Ammon's horn (tissue), 1 donor: ENCODE data around the gene COQ8B.

ENCODE experiments used
- DNase-seq: peaks from one replicate; pipeline ENCODE4 v3.0.0-alpha.2; 2016; ENCODE audit warnings: low spot score

COQ8B gene

GRCh38 chr19:40690693-40691420, 25.8 kb downstream of the COQ8B start:
- DNase-seq, result peak; percentile 94

DNA sequence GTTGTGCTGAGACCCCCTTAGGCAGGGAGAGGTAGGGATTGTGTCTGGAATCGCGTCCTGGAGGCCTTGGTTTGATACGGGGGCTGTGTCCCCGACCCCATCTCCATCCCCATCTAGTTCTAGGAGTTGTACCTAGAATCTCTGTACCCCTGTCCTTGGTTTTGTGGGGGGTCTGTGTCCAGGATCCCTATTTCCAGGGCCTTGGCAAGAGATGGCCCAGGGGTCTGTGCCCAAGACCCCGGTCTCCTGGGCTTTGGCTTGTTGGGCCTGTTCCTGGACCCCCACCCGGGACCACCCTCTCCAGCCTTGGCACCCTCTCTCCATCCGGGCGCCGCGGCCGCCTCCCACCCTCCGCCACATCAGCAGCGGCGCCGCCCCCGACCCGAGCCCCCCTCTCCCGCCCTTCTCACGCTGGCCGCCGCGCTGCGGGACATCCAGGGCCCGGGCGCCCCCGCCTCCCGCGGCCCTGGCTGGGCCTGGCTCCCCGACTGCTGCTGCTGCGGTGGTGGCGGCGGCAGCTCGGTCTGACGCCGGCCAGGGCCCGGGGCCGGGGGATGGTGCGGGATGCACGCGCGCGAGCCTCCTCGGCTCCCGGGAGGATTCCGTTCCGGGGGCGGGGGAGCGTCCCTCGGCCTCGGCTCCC, 26.5 kb downstream of the COQ8B start, which contains the start of gene NUMBL:
Gene NUMBL (minus strand): TSS at position 602 of the 643 bp plus-strand sequence. CDS start 168 bp downstream, at position 434.
- DNase-seq, result no peak

GRCh38 chr19:40689339-40690049, 27.2 kb downstream of the COQ8B start:
- no peak for DNase-seq

GRCh38 chr19:40688987-40689338, 27.7 kb downstream of the COQ8B start:
- DNase-seq, result no peak

DNA sequence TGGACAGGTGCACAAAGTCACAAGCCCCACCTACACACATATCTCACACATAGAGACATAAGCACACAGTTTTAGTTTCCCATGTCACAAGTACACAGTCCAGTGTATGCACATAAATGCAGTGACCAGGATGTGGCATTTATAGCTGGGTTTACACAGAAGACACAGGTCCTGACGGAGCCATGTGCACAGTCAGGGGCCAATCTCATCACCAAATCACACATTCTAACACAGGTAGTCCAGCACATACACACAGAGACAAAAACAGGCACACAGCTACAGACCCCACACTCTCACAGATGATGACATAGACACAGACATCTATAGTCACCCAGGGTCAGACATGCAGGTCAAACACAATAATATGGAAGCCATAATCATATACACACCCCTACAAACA, 28.4 kb downstream of the COQ8B start:
- no peak for DNase-seq

GRCh38 chr19:40687525-40688016, 29.1 kb downstream of the COQ8B start:
- DNase-seq, result no peak

DNA sequence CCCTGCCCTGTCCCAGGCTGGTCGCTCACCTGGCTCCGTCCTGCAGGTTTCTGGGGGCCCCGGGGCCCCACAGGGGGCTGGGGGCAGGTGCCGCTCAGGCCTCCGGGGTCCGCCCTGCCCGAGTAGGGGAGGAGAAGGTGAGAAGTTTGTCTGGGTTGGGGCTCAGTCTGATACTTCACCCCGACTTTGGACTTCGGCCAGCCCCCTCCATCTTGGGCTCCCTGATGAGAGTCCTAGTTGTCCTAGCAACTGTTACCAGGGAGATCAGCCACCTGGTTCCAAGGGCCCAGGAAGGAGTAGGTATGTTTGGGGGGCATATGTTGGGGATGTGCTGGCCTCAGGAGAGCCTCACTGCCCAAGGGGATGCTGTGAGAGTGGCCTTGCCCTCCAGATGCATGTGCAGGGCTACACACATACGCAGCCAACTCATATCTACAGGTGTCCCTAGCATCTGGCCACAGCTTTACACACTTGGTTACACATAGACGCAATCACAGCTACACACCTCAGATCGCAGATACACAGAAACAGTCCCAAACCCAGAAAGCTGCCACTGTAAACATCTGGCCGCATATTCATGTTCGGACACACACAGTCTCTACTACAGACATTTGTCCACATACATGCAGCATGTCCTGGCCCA, 29.7 kb downstream of the COQ8B start:
- no peak for DNase-seq

GRCh38 chr19:40685563-40685962, 31.1 kb downstream of the COQ8B start:
- no peak for DNase-seq

DNA sequence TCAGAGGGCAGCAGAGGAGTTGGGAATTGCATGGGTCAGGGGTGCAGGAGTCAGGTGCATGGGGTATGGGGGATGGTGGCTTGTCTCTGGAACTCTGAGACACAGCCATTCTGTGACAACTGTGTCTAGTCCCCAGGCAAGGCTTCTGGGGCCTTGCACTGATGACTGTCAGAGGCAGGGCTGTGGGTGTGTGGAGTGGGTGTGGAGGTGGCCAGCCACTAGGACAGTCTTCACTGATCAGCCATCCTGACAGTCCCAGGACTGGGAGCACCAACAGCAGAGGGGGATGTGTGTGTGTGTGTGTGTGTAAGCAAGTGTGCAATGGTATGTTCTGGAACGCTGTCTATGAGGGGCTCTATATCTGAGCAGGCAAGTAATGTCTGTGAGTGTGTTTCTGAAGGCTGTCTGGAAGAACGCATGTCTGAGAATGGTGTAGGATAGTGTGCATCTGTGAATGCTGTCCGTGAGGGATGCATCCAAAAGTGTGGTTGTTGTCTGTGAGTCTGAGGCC, 31.6 kb downstream of the COQ8B start:
- DNase-seq, result no peak

DNA sequence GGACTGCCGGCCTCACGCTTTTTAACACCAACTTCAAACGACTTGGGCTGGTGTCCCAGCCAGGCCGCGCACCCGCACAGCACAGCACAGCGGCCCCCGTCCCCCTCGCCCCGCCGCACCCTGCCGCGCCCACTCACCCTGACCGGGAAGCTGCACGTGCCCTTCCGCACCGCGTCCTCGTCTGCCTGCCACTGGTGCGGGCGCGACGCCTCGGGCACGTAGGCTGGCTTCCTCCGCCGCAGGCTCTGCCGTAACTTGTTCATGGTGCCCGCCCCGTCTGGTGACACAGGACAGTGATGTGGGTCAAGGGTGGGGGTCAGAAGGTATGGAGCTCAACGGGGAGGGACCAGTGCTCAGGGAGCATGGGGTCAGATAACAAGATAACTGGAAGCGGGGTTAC, 32.4 kb downstream of the COQ8B start:
- no peak for DNase-seq

DNA sequence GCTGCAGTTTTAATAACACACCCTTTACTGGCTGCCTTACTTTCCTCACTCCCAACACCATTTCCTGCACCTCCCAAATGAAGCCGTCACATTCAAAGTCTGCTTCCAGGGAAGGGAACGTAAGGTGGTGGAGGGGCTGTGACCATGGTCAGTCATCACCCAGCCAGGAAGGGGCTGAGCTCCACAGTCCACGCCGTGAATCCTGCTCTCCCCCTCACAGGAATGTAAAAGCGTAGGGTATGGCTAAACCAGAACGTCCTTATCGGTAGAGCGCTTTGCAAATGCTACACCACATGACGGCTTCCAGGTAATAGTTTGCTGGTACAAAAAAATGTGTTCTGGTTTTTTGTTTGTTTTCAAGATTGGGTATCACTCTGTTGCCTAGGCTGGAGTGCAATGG, 33.2 kb downstream of the COQ8B start:
- DNase-seq, result no peak

- no peak for DNase-seq
These were observed 34.2 kb downstream of the COQ8B start for GRCh38 chr19:40682431-40682964.

- no peak for DNase-seq
These were observed 35.6 kb downstream of the COQ8B start for GRCh38 chr19:40681039-40681438.

GRCh38 chr19:40677156-40677555, 39.5 kb downstream of the COQ8B start:
- DNase-seq, result no peak

DNA sequence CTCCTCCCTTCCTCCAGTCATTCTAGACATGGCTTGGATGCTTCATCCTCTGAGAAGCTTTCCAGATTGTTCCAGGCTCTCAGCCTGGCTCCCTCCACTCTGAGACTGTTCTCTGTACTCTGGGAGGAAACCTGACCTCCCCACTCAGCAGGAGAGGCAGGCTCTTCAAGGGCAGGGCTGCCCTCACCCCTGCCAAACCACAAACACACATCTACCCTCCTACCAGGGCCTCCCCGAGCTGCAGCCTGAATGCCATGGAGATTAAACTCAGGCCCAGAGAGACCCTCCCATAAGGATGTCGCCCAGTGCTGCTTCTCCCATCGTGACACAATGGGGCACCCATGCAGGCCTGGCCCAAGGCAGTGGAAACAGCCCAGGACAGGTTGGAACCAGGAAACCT, 42.4 kb downstream of the COQ8B start:
- no peak for DNase-seq

DNA sequence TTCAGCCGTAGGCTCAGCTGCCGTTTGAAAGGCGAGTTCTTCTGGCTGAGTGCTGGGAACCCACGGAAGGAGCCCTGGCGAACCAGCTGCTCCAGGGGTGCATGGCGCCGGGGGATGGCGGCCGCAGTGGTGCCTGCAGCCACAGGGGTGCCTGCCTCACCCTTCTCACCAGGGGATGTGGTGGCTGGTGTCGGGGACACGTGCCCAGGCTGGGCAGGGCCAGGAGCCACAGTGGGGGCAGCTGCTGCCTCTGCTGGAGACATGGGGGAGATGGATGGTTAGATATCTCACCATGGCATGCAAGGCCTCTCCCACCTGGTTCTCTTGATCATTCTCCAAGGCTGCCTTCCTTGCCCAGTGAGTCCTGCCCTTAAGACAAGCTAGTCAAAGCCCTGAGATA, 43.3 kb downstream of the COQ8B start:
- DNase-seq, result no peak

DNA sequence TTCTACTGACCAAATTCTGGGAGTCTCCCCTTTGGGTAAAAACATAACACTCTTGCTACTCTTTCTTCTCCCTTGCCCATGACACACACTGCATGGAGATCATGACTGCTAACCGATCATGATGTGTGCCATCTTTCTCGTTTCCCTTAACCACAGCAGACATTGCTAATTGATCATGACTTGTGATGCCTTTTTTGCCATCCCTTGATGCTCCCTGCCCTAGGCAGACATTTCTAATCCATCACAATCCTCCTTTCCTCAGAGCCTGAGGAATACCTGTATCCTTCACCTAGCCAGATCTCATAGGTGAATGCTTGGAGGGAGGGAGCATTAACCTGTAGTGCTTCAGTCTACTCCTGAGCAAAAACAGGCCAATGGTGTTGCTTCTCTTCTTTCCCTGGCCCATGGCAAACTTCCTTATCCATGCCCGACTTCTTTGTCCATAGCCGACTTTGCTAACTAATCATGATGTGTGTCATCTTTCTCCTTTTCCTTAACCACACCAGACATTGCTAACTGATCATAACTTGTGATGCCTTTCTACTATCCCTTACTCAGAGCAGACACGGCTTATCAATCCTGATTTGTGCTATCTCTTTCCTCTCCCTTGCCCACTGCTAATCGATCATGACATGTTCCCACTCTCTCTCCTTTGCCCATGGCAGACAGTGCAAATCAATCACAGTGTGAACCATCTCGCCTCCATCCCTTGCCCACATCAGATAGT, 44.0 kb downstream of the COQ8B start:
- no peak for DNase-seq

DNA sequence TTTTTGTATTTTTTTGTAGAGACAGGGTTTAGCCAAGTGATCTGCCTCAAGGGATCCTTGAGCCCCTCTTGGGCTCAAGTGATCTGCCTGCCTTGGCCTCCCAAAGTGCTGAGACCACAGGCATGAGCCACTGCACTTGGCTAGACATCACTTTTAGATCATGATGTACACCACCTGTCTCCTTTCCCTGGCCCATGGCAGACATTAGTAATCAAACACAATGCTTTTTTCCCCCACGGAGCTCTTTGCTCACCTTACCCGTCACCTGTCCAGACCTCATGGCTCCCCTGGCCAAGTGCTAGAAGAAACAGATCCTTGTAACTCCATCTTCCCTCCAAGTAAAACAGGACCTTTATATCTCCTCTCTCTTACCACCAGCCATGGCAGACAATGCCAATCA, 44.6 kb downstream of the COQ8B start:
- no peak for DNase-seq

DNA sequence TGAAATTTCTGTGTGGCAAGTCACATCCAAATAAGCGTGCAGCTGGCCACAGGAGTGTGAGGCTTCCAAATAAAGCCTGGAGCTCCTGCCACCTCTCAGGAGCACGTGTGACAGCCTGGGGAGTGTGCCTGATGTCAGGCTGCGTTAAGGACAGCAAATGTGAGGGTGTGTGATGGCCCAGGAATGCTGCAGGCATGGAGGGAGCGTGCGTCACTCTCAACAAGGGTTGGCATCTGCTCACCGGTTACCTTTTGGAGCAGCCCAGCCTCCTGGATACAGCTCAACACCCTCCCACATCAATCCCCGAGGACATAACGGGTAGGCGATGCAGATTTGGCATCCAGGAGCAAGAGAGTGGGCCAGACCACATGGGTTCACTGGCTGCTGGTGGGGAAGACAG, 45.3 kb downstream of the COQ8B start:
- peak; percentile 80 for DNase-seq

DNA sequence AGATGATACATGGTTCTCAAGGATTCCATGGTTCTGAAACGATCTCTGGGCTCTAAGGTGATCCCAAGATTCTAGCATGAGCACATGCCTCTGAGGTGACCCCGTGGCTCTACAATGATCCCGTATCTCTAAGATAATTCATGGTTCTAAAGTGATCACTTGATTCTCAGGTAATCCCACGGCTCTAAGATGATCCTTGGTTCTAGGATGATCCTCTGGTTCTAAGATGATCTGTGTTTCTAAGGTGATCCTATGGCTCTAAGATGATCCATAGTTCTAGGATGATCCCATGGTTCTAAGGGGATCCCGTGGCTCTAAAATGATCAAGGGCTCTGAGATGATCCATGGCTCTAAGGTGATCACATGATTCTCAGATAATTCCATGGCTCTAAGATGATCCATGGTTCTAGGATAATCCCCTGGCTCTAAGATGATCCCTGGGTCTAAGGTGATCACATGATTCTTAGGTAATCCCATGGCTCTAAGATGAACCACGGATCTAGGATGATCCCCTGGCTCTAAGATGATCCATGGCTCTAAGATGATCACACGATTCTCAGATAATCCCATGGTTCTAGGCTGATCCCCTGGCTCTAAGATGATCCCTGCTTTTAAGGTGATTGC, 47.6 kb downstream of the COQ8B start:
- DNase-seq, result no peak

- no peak for DNase-seq
These were observed 49.1 kb downstream of the COQ8B start for GRCh38 chr19:40667602-40668001.
